IgD-negative memory B cell (primary cell): ENCODE results near the gene RIMBP2. TPM values are rescaled to one million over a fixed set of nuclear protein-coding genes. Genes with fewer than 3 reads are reported as not detected.
"Not testable (repeated sequence)": the region's sequence is repeated elsewhere in the genome, so short reads cannot be mapped to it uniquely, and the experiment has no call there.

Experiments
- H3K27ac Mint-ChIP-seq, 3 donors: one replicate each; pipeline ENCODE4 v1.8.0; 2020 to 2022; ENCODE audit warnings: mild to moderate bottlenecking in 3 of 3, mixed read lengths in 3 of 3, moderate library complexity in 1 of 3
- H3K27me3 Mint-ChIP-seq: one replicate; pipeline ENCODE4 v1.8.0; 2021; ENCODE audit warnings: mixed read lengths
- H3K36me3 Mint-ChIP-seq: one replicate; pipeline ENCODE4 v1.8.0; 2020; ENCODE audit warnings: mild to moderate bottlenecking, mixed read lengths
- H3K4me1 Mint-ChIP-seq, 3 donors: one replicate each; pipeline ENCODE4 v1.8.0; 2020 to 2022; ENCODE audit warnings: mixed read lengths in 3 of 3, mild to moderate bottlenecking in 1 of 3
- H3K4me3 Mint-ChIP-seq, 4 donors: one replicate each; pipeline ENCODE4 v1.8.0; 2020 to 2022; ENCODE audit warnings: mild to moderate bottlenecking in 4 of 4, mixed read lengths in 4 of 4, moderate library complexity in 3 of 4
- H3K9me3 Mint-ChIP-seq, 3 donors: one replicate each; pipeline ENCODE4 v1.8.0; 2020 to 2021; ENCODE audit warnings: mixed read lengths in 3 of 3, mild to moderate bottlenecking in 1 of 3
- polyA plus RNA-seq: library from polyadenylated mRNA; unstranded; fragments of 300-500 nt; fragmentation: Illumina TruSeq; gene quantifications from one replicate; pipeline ENCODE4 v1.2.3, GENCODE V29; 2021

RIMBP2 gene
- polyA plus RNA-seq, 1 donor from 2014 or later: not detected

GRCh38 chr12:130746546-130746945 lies 30.4 kb upstream of the RIMBP2 start:
- peaks cover 2 to 5% (median 3%) of the 10 kb centered on the region in 3 donors for H3K4me1 Mint-ChIP-seq
- H3K27ac Mint-ChIP-seq: no peak overlapping the region
- H3K36me3 Mint-ChIP-seq: no peaks in the 10 kb centered on the region
- H3K4me3 Mint-ChIP-seq: no peak overlapping the region
- peaks cover 0 to 7% (median 0%) of the 10 kb centered on the region in 3 donors for H3K9me3 Mint-ChIP-seq
- H3K27me3 Mint-ChIP-seq: peaks cover 2% of the 10 kb centered on the region

- H3K4me1 Mint-ChIP-seq: no peaks in the 10 kb centered on the region
- H3K4me3 Mint-ChIP-seq: no peak overlapping the region
- no peaks in the 10 kb centered on the region for H3K36me3 Mint-ChIP-seq
- H3K27me3 Mint-ChIP-seq: peaks cover 2% of the 10 kb centered on the region
- H3K9me3 Mint-ChIP-seq: peaks cover 0 to 13% (median 2%) of the 10 kb centered on the region in 3 donors
- H3K27ac Mint-ChIP-seq: no peak overlapping the region
Measured at GRCh38 chr12:130745921-130746320, 29.8 kb upstream of the RIMBP2 start.

- Mint-ChIP-seq H3K36me3 (no peaks in the 10 kb centered on the region), H3K9me3 (peaks cover 0 to 21% (median 2%) of the 10 kb centered on the region in 3 donors), H3K4me1 (no peaks in the 10 kb centered on the region), H3K4me3 (no peak overlapping the region), H3K27me3 (peaks cover 5% of the 10 kb centered on the region), H3K27ac (no peak overlapping the region)
Measured at GRCh38 chr12:130744274-130744673, 28.2 kb upstream of the RIMBP2 start.

- no peaks in the 10 kb centered on the region for H3K36me3 Mint-ChIP-seq
- no peak overlapping the region for H3K27ac Mint-ChIP-seq
- peaks cover 5% of the 10 kb centered on the region for H3K27me3 Mint-ChIP-seq
- no peaks in the 10 kb centered on the region for H3K4me1 Mint-ChIP-seq
- H3K9me3 Mint-ChIP-seq: peaks cover 0 to 21% (median 4%) of the 10 kb centered on the region in 3 donors
- H3K4me3 Mint-ChIP-seq: no peak overlapping the region
Measured at GRCh38 chr12:130743606-130744005, 27.5 kb upstream of the RIMBP2 start.

- Mint-ChIP-seq H3K27me3 (peaks cover 5% of the 10 kb centered on the region), H3K27ac (no peak overlapping the region)
Measured at GRCh38 chr12:130743176-130743575, 27.1 kb upstream of the RIMBP2 start.

GRCh38 chr12:130742716-130743115 lies 26.6 kb upstream of the RIMBP2 start:
- no peak overlapping the region for H3K27ac Mint-ChIP-seq
- H3K27me3 Mint-ChIP-seq: peaks cover 5% of the 10 kb centered on the region
- H3K36me3 Mint-ChIP-seq: no peaks in the 10 kb centered on the region
- no peak overlapping the region for H3K4me3 Mint-ChIP-seq
- peaks cover 0 to 21% (median 5%) of the 10 kb centered on the region in 3 donors for H3K9me3 Mint-ChIP-seq
- no peaks in the 10 kb centered on the region for H3K4me1 Mint-ChIP-seq

More at GRCh38 chr12:130743176-130743575, 27.1 kb upstream of the RIMBP2 start:
- Mint-ChIP-seq H3K36me3 (no peaks in the 10 kb centered on the region), H3K4me3 (no peak overlapping the region), H3K9me3 (peaks cover 0 to 21% (median 5%) of the 10 kb centered on the region in 3 donors), H3K4me1 (no peaks in the 10 kb centered on the region)

- H3K27me3 Mint-ChIP-seq: peaks cover 5% of the 10 kb centered on the region
- no peaks in the 10 kb centered on the region for H3K36me3 Mint-ChIP-seq
- H3K9me3 Mint-ChIP-seq: peaks cover 0 to 21% (median 5%) of the 10 kb centered on the region in 3 donors
- H3K4me1 Mint-ChIP-seq: no peaks in the 10 kb centered on the region
- H3K27ac Mint-ChIP-seq: no peak overlapping the region
- no peak overlapping the region for H3K4me3 Mint-ChIP-seq
Measured at GRCh38 chr12:130742112-130742511, 26.0 kb upstream of the RIMBP2 start.

- H3K4me1 Mint-ChIP-seq: no peaks in the 10 kb centered on the region
- H3K36me3 Mint-ChIP-seq: no peaks in the 10 kb centered on the region
- no peak overlapping the region for H3K27ac Mint-ChIP-seq
- H3K4me3 Mint-ChIP-seq: no peak overlapping the region
- H3K9me3 Mint-ChIP-seq: peaks cover 2 to 28% (median 10%) of the 10 kb centered on the region in 3 donors
- peaks cover 5% of the 10 kb centered on the region for H3K27me3 Mint-ChIP-seq
Measured at GRCh38 chr12:130739571-130739970, 23.5 kb upstream of the RIMBP2 start.

GRCh38 chr12:130738403-130738802 lies 22.3 kb upstream of the RIMBP2 start:
- not testable (repeated sequence) for H3K27ac Mint-ChIP-seq, H3K4me1 Mint-ChIP-seq, H3K4me3 Mint-ChIP-seq, H3K36me3 Mint-ChIP-seq, H3K27me3 Mint-ChIP-seq
- H3K9me3 Mint-ChIP-seq: peaks cover 2 to 23% (median 10%) of the 10 kb centered on the region in 3 donors

- Mint-ChIP-seq H3K36me3 (no peaks in the 10 kb centered on the region), H3K27ac (no peak overlapping the region), H3K27me3 (peaks cover 3% of the 10 kb centered on the region), H3K9me3 (peaks cover 2 to 23% (median 10%) of the 10 kb centered on the region in 3 donors), H3K4me3 (no peak overlapping the region), H3K4me1 (no peaks in the 10 kb centered on the region)
Measured at GRCh38 chr12:130737731-130738130, 21.6 kb upstream of the RIMBP2 start.

GRCh38 chr12:130729344-130729743 lies 13.2 kb upstream of the RIMBP2 start:
- Mint-ChIP-seq H3K27ac (no peak overlapping the region), H3K9me3 (peaks cover 2 to 24% (median 18%) of the 10 kb centered on the region in 3 donors), H3K27me3 (no peaks in the 10 kb centered on the region), H3K4me3 (no peak overlapping the region), H3K4me1 (no peaks in the 10 kb centered on the region), H3K36me3 (no peaks in the 10 kb centered on the region)

GRCh38 chr12:130728158-130729058 lies 12.3 kb upstream of the RIMBP2 start:
- H3K4me1 Mint-ChIP-seq: no peaks in the 10 kb centered on the region
- H3K36me3 Mint-ChIP-seq: no peaks in the 10 kb centered on the region
- peaks cover 2 to 26% (median 20%) of the 10 kb centered on the region in 3 donors for H3K9me3 Mint-ChIP-seq
- H3K4me3 Mint-ChIP-seq: no peak overlapping the region
- no peak overlapping the region for H3K27ac Mint-ChIP-seq
- H3K27me3 Mint-ChIP-seq: no peaks in the 10 kb centered on the region

- peaks cover 3 to 17% (median 12%) of the 10 kb centered on the region in 3 donors for H3K9me3 Mint-ChIP-seq
- no peak overlapping the region for H3K4me3 Mint-ChIP-seq
- no peaks in the 10 kb centered on the region for H3K36me3 Mint-ChIP-seq
- peaks cover 0 to 2% (median 2%) of the 10 kb centered on the region in 3 donors for H3K4me1 Mint-ChIP-seq
- H3K27me3 Mint-ChIP-seq: peaks cover 20% of the 10 kb centered on the region
- H3K27ac Mint-ChIP-seq: no peak overlapping the region
Measured at GRCh38 chr12:130719263-130719859, 3.3 kb upstream of the RIMBP2 start.

GRCh38 chr12:130717752-130718151 lies 1.7 kb upstream of the RIMBP2 start:
- no peak overlapping the region for H3K4me3 Mint-ChIP-seq
- peaks cover 28% of the 10 kb centered on the region for H3K27me3 Mint-ChIP-seq
- no peaks in the 10 kb centered on the region for H3K36me3 Mint-ChIP-seq
- peaks cover 3 to 8% (median 6%) of the 10 kb centered on the region in 3 donors for H3K9me3 Mint-ChIP-seq
- H3K4me1 Mint-ChIP-seq: peaks cover 0 to 2% (median 2%) of the 10 kb centered on the region in 3 donors
- H3K27ac Mint-ChIP-seq: no peak overlapping the region

- H3K4me3 Mint-ChIP-seq: no peak overlapping the region
- peaks cover under 1 to 3% (median 3%) of the 10 kb centered on the region in 3 donors for H3K9me3 Mint-ChIP-seq
- H3K27ac Mint-ChIP-seq: no peak overlapping the region
- H3K4me1 Mint-ChIP-seq: peaks cover 0 to 2% (median 2%) of the 10 kb centered on the region in 3 donors
- peaks cover 32% of the 10 kb centered on the region for H3K27me3 Mint-ChIP-seq
- no peaks in the 10 kb centered on the region for H3K36me3 Mint-ChIP-seq
Measured at GRCh38 chr12:130716969-130717366, 869 bp upstream of the RIMBP2 start.
